ENCODE results near the gene DPYD.

- TF ChIP-seq CTCF (IDR thresholded peaks at IDR 0.05), result no peak
- no peak for TF ChIP-seq POLR2A (IDR thresholded peaks at IDR 0.05)
- no peak for TF ChIP-seq EP300 (IDR thresholded peaks at IDR 0.05)
These were observed 826.4 kb downstream of the DPYD start for GRCh38 chr1:97094247-97094972.

Measured in tibial nerve (tissue), 4 donors.